Activated naive CD4-positive, alpha-beta T cell treated with anti-CD3 and anti-CD28 coated beads for 36 hours (primary cell): ENCODE results near the gene MYO1D. TPM values are rescaled to one million over a fixed set of nuclear protein-coding genes. Genes with fewer than 3 reads are reported as not detected.

Experiments used
- CTCF ChIA-PET: fragments of 350-600 bp; sonication (Branson Sonifier 250); formaldehyde crosslinking; loops from one replicate; lab custom pipeline; 2021; ENCODE audit warnings: antibody characterized with exemption; lab: Charles Lee
- DNase-seq: peaks from one replicate; pipeline ENCODE4 v3.0.0-alpha.2; 2020
- H3K27ac Mint-ChIP-seq: one replicate; pipeline ENCODE4 v1.8.0; 2021; ENCODE audit warnings: mild to moderate bottlenecking, mixed read lengths
- H3K27me3 Mint-ChIP-seq: one replicate; pipeline ENCODE4 v1.8.0; 2021; ENCODE audit warnings: low read depth, mixed read lengths
- H3K36me3 Mint-ChIP-seq: one replicate; pipeline ENCODE4 v1.8.0; 2021; ENCODE audit warnings: low read depth, mixed read lengths
- H3K4me1 Mint-ChIP-seq: one replicate; pipeline ENCODE4 v1.8.0; 2021; ENCODE audit warnings: low read depth, mixed read lengths
- H3K4me3 Mint-ChIP-seq: one replicate; pipeline ENCODE4 v1.8.0; 2021; ENCODE audit warnings: mild to moderate bottlenecking, moderate library complexity, mixed read lengths
- H3K9me3 Mint-ChIP-seq: one replicate; pipeline ENCODE4 v1.8.0; 2021; ENCODE audit warnings: mixed read lengths
- intact Hi-C: fragments of 100-400 bp; cut with micrococcal nuclease; formaldehyde crosslinking; loops from one replicate; pipeline ENCODE4 v1.15.1; 2023
- total RNA-seq, 2 experiments: library from RNA; stranded (reverse); gene quantifications; one replicate each; pipeline ENCODE4 v1.2.3, GENCODE V29; 2021

The MYO1D gene
- total RNA-seq, 2 experiments from 2014 or later = 6.7 to 8.3 TPM

- CTCF ChIA-PET = interaction anchor here (1.0 kb wide), 1 partner anchor 23 kb away, joined by 4 read pairs; no protein-coding TSS in a partner anchor
- Mint-ChIP-seq H3K9me3 (no peaks in the 10 kb centered on the region), H3K4me1 (no peaks in the 10 kb centered on the region), H3K27ac (no peak overlapping the region), H3K27me3 (no peaks in the 10 kb centered on the region), H3K4me3 (no peak overlapping the region), H3K36me3 (no peaks in the 10 kb centered on the region)
- no peak for DNase-seq
- intact Hi-C loops = no loop called here
Observed at GRCh38 chr17:32805029-32805976, 71.6 kb downstream of the MYO1D start.

GRCh38 chr17:32803544-32803943 lies 73.4 kb downstream of the MYO1D start:
- no peak overlapping the region for H3K4me3 Mint-ChIP-seq
- H3K4me1 Mint-ChIP-seq = no peaks in the 10 kb centered on the region
- no peaks in the 10 kb centered on the region for H3K36me3 Mint-ChIP-seq
- CTCF ChIA-PET = no interaction called here
- peaks cover 3% of the 10 kb centered on the region for H3K27me3 Mint-ChIP-seq
- H3K27ac Mint-ChIP-seq = no peak overlapping the region
- DNase-seq = no peak
- intact Hi-C loops = no loop called here
- no peaks in the 10 kb centered on the region for H3K9me3 Mint-ChIP-seq

GRCh38 chr17:32802306-32802705 lies 74.6 kb downstream of the MYO1D start:
- CTCF ChIA-PET = interaction anchor here (0.7 to 1.3 kb wide), 2 partner anchors 72 to 75 kb away, joined by 3 to 6 read pairs; partner anchors contain the start of gene MYO1D
- H3K36me3 Mint-ChIP-seq = no peaks in the 10 kb centered on the region
- H3K27ac Mint-ChIP-seq = no peak overlapping the region
- peaks cover 3% of the 10 kb centered on the region for H3K27me3 Mint-ChIP-seq
- no peaks in the 10 kb centered on the region for H3K9me3 Mint-ChIP-seq
- intact Hi-C loops = no loop called here
- DNase-seq = no peak
- no peaks in the 10 kb centered on the region for H3K4me1 Mint-ChIP-seq
- no peak overlapping the region for H3K4me3 Mint-ChIP-seq

GRCh38 chr17:32801641-32802040 lies 75.3 kb downstream of the MYO1D start:
- Mint-ChIP-seq H3K27ac (no peak overlapping the region), H3K27me3 (peaks cover 3% of the 10 kb centered on the region), H3K36me3 (no peaks in the 10 kb centered on the region), H3K4me3 (no peak overlapping the region), H3K9me3 (no peaks in the 10 kb centered on the region), H3K4me1 (no peaks in the 10 kb centered on the region)
- intact Hi-C loops = no loop called here
- CTCF ChIA-PET = interaction anchor here (1.3 to 1.4 kb wide), 2 partner anchors 76 kb away, joined by 6 to 8 read pairs; partner anchors contain the start of gene MYO1D
- DNase-seq = no peak

- no peak overlapping the region for H3K4me3 Mint-ChIP-seq
- CTCF ChIA-PET = interaction anchor here (1.4 kb wide), 1 partner anchor 77 kb away, joined by 8 read pairs; no protein-coding TSS in a partner anchor
- peaks cover 3% of the 10 kb centered on the region for H3K27me3 Mint-ChIP-seq
Observed at GRCh38 chr17:32801193-32801592, 75.7 kb downstream of the MYO1D start.

DNA sequence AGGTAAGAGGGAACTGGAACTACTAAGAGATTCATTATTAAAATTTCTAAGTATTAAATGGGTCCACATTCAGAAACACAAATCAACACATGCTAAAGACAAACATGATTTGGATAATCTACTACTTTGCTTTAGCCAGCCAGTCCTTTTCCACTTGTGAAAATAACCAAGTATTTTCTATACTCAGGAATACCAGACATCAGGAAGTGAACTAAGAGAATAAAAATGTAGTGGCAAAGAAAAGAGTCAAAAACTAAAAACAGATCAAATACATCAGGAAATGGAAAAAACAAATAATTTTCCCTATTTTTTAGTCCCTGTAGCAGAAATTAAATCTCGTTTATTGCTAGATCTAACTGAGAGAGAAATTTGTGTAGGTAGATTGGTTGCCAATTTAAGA lies 78.0 kb downstream of the MYO1D start:
- intact Hi-C loops = no loop called here
- Mint-ChIP-seq H3K27me3 (peaks cover 3% of the 10 kb centered on the region), H3K36me3 (no peaks in the 10 kb centered on the region), H3K27ac (no peak overlapping the region), H3K4me1 (no peaks in the 10 kb centered on the region), H3K4me3 (no peak overlapping the region), H3K9me3 (no peaks in the 10 kb centered on the region)
- no peak for DNase-seq
- CTCF ChIA-PET = interaction anchor here (1.0 to 1.8 kb wide), 2 partner anchors 78 to 143 kb away, joined by 4 to 8 read pairs; partner anchors contain the start of gene MYO1D

More at GRCh38 chr17:32801193-32801592, 75.7 kb downstream of the MYO1D start:
- intact Hi-C loops = no loop called here
- Mint-ChIP-seq H3K27ac (no peak overlapping the region), H3K9me3 (no peaks in the 10 kb centered on the region), H3K36me3 (no peaks in the 10 kb centered on the region), H3K4me1 (no peaks in the 10 kb centered on the region)
- no peak for DNase-seq

DNA sequence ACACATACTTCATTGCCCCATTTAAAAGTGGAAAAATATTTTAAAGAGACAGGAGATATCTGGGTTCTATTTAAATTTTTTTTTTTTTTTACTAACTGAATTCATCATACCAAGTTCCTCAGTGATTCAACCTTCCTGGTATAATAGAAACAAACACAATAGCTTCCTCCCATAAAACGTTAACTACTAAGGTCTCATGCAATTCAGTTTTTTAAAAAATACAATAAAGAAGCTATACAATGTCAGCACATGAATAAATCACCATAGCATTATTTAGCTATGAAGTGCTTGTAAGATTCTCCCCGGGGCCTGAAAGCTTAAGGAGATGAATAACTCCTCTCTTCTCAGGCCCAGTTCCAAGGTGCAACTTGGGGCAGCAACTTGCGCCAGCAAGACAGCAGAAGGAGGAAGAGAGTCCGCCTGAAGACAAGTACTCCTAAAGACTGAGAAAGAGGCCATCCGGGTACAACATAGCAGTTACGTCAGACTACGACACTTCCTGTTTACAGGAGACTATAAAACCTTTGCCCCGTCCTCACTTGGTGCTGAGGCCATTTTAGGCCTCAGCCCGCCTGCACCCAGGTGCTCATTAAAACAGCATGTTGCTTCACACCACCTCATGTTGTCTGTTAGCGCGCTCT lies 81.5 kb downstream of the MYO1D start:
- CTCF ChIA-PET = interaction anchor here (0.7 to 1.9 kb wide), 5 partner anchors 12 to 171 kb away, joined by 3 to 11 read pairs (median 4); partner anchors contain the start of gene MYO1D

GRCh38 chr17:32794533-32795246 lies 82.2 kb downstream of the MYO1D start:
- intact Hi-C loops = no loop called here

More for the DNA sequence above, 81.5 kb downstream of the MYO1D start:
- Mint-ChIP-seq H3K27ac (no peak overlapping the region), H3K9me3 (no peaks in the 10 kb centered on the region), H3K4me1 (no peaks in the 10 kb centered on the region), H3K27me3 (peaks cover 3% of the 10 kb centered on the region), H3K4me3 (no peak overlapping the region), H3K36me3 (no peaks in the 10 kb centered on the region)
- intact Hi-C loops = no loop called here
- no peak for DNase-seq

GRCh38 chr17:32793841-32794240 lies 83.1 kb downstream of the MYO1D start:
- no peak for DNase-seq
- Mint-ChIP-seq H3K27me3 (peaks cover under 1% of the 10 kb centered on the region), H3K27ac (no peak overlapping the region), H3K4me3 (no peak overlapping the region), H3K4me1 (no peaks in the 10 kb centered on the region), H3K9me3 (no peaks in the 10 kb centered on the region), H3K36me3 (no peaks in the 10 kb centered on the region)
- intact Hi-C loops = no loop called here
- CTCF ChIA-PET = interaction anchor here (1.9 kb wide), 1 partner anchor 84 kb away, joined by 11 read pairs; the partner anchor contains the start of gene MYO1D

More at GRCh38 chr17:32794533-32795246, 82.2 kb downstream of the MYO1D start:
- H3K4me1 Mint-ChIP-seq = no peaks in the 10 kb centered on the region
- CTCF ChIA-PET = interaction anchor here (1.0 to 1.9 kb wide), 2 partner anchors 12 to 83 kb away, joined by 3 to 11 read pairs; partner anchors contain the start of gene MYO1D
- no peak overlapping the region for H3K4me3 Mint-ChIP-seq
- H3K27me3 Mint-ChIP-seq = peaks cover 3% of the 10 kb centered on the region
- no peaks in the 10 kb centered on the region for H3K9me3 Mint-ChIP-seq
- no peaks in the 10 kb centered on the region for H3K36me3 Mint-ChIP-seq
- H3K27ac Mint-ChIP-seq = no peak overlapping the region
- DNase-seq = no peak

DNA sequence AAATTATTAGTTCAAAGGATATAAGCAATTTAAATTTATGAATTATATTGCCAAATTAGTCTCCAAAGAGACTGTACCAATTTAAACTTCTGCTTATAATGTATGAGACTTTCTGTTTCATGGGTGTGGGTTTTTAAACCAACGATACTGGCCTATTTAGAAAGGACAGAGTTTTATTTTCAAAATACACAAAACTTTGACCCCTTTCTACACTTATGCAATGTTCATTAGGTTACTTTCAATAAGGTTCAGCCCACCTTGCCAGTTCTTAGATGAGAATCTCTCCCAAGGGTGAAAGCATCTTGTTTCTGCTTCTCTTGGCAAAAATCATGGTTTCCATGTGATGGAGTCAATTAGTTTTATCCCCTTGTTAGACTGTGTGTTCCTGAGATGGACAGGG lies 84.7 kb downstream of the MYO1D start:
- intact Hi-C loops = no loop called here
- CTCF ChIA-PET = interaction anchor here (0.7 to 1.6 kb wide), 6 partner anchors 9 to 144 kb away, joined by 3 to 12 read pairs (median 4); partner anchors contain the start of gene MYO1D
- no peak for DNase-seq
- Mint-ChIP-seq H3K4me1 (no peaks in the 10 kb centered on the region), H3K36me3 (no peaks in the 10 kb centered on the region), H3K9me3 (no peaks in the 10 kb centered on the region), H3K4me3 (no peak overlapping the region), H3K27me3 (no peaks in the 10 kb centered on the region), H3K27ac (no peak overlapping the region)

DNA sequence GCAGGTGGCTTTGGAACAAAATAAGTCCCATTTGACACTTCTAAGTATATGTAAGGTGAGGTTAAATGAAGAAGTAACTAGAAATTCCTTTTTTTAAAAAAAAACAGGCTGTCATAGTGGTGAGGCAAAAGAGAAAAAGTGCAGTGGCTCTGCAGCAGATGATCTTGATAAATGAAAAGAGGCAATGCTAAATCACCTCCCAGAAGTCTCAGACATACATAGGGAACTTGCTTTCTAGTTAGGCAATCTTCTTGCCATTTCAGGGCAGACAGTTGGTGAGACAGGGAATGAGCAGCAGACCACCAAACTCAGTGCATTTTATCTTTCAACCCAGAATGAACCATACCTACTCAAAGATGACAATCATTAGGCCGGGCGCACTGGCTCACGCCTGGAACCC lies 90.8 kb downstream of the MYO1D start:
- CTCF ChIA-PET = interaction anchor here (1.7 to 1.8 kb wide), 2 partner anchors 91 to 150 kb away, joined by 7 to 11 read pairs; partner anchors contain the start of gene MYO1D
- no peaks in the 10 kb centered on the region for H3K9me3 Mint-ChIP-seq
- H3K4me1 Mint-ChIP-seq = no peaks in the 10 kb centered on the region
- no peak for DNase-seq
- intact Hi-C loops = no loop called here
- H3K36me3 Mint-ChIP-seq = no peaks in the 10 kb centered on the region
- no peaks in the 10 kb centered on the region for H3K27me3 Mint-ChIP-seq
- H3K4me3 Mint-ChIP-seq = no peak overlapping the region
- no peak overlapping the region for H3K27ac Mint-ChIP-seq
